GM21515 (cell line): Measurements from ENCODE around the gene TMEM120A.

Experiments
- ATAC-seq: cut with Tn5 transposase; IDR thresholded peaks from one replicate; pipeline ENCODE4 v1.9.1; 2021; ENCODE audit not compliant: unreplicated experiment

The TMEM120A gene

DNA sequence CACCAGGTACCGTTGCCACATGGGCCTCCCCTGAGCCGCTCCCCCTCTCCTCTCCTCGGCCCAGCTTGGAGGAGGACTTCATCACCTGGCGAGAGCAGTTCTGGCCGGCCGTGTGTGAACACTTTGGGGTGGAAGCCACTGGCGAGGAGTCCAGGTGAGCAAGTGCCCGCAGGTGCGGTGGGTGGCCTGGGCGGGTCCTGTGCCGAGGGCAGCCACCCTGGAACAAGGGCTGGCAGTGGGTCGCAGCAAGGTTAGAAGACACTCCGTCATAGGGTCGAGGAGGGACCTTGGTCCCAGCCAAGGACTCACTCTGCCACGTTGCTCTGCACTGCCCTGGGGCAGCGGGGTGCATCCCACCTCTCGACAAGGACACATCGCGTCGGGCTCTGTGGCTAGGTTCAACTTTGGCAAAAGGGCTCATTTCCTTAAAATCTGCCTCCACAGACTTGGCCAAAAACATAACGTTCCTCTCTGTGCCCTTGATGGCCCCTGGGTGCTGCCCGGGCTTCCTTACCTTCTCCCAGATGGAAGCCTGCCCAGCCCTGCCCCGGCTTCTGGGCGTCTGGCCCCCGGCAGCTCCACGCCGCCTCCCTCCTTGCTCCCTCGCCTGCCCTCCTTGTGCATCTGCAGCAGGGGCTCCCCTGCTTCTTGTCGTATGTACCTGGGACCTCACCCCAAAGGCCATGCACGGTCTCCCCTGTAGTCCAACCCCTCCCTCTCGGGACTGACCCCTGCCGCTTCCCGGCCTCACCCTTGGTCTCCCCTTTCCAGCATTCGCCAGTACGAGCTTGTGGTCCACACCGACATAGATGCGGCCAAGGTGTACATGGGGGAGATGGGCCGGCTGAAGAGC, 12.7 kb downstream of the TMEM120A start:
- no peak for ATAC-seq

DNA sequence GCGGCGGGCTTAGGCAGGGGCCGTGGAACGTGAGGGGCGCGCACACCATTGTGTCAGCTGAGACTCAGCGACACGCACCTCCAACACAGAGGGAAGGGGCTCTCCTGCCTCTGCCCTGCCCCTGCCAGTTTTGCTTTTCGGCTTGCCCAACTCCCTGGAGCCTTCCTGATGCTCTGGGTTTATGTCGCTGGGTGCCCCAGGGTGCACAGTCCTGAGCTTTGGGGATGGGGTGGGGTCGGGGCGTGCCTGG, 13.3 kb downstream of the TMEM120A start:
- ATAC-seq: no peak

DNA sequence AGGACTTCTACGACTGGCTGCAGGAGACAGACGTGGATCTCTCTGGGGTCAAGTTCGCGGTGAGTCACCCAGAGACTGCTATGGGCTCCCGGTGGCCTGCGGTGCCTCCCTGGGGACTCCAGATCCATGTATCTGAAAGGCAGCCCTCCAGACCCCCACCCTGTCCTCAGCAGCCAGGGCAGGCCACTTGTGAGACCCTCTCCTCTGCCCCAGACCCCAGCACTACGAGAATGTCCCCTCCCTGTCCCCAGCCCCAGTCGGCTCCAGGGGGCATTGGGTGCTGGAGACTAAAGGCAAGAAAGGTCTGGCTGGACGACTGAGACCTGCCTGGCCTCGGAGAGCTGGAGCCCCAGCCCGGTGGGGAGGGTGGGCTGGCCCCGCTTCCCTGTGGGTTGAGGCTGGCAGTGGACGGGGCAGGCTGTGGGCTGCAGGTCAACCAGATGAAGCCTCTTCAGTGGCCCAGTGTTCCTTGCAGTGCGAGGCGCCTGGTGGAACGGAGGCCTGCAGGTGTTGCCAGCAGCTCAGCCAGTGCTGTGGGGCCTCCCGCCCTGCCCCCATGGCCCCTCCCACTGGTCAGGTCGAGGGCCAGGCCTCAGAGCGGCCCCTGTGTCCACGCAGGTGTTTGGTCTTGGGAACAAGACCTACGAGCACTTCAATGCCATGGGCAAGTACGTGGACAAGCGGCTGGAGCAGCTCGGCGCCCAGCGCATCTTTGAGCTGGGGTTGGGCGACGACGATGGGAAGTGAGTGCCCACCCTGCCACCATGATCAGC, 13.8 kb downstream of the TMEM120A start:
- no peak for ATAC-seq

DNA sequence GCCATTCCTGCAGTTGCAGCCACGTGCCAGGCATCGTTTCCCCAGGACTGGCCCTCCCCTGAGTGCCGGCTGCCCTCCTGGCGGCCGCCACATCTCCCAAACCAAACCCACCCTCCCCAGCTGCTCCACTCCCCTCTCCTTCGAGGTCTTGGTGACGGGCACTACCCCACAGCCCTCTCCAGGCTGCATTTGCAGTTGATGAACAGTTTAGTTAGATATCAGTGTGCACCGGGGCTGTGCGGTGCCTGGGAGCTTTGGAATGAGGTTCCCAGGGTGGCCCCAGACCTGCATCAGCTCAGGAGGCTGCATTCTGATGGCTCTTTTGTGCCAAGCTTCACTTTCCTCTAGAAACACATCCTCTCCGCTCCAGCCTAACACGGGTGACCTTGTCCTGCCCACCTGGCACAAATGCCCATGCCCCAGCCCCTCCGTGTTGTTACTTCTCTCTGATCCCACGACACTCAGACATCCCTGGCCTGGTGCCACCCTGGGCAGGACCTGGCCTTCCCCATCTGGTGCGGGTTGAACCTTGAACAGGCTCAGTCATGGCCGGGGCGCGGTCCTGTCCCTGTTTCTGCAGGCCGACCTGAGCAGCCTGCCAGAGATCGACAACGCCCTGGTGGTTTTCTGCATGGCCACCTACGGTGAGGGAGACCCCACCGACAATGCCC, 14.5 kb downstream of the TMEM120A start:
- ATAC-seq: no peak

DNA sequence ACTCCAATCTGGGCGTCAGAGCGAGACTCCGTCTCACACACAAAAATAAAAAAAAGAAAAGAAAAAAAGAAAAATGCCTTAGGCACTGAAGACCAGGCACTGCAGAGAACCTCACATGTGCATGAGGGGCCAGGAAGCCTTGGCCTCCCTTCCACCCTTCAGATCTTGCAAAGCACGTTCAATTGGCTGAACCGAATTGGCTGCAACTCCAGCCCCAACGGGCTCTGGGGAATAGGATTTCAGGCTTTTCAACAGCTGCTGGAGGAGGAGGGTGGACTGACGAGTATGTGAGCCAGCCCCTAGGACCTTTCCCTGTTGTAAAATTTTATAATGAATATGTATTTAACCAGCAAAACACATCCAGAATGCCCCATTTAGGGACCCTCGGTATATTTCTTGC, 16.7 kb downstream of the TMEM120A start:
- ATAC-seq: no peak

DNA sequence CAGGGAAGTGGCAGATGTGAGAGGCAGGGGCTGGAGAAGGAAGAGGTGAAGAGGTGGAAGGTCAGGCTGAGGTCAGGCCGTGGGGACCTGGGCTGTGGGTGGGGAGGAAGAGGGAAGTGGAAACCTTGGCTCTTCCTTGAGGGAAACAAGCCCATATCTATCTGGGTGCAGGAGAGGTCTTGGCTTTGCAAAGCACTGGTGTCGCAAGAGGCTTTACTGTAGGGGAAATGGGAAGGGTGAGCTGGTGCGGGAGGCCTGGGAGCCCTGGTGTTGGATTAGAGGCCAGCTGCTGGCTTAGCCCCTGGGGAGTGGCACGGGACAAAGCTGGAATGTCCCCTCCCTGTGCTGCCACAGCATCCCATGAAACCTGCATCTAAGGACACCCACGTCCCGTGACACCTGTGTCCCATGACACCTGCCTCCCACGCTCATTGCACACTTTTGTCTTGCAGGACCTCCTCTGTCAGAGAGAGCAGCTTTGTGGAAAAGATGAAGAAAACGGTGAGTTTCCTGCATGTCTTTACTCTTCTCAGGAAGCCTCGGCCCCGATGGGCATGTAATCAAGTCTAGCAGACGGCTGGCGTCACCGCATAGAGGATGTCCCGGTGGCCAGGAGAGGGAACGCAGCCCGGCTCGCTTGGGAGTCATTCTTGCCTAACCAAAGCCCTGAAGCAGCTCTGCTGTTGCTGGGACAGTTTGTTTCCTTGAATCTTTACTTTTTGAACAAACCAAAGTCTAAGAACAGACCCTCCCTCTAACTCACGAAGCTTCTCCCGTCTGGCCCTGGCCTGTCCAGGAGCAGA, 22.2 kb downstream of the TMEM120A start:
- no peak for ATAC-seq

DNA sequence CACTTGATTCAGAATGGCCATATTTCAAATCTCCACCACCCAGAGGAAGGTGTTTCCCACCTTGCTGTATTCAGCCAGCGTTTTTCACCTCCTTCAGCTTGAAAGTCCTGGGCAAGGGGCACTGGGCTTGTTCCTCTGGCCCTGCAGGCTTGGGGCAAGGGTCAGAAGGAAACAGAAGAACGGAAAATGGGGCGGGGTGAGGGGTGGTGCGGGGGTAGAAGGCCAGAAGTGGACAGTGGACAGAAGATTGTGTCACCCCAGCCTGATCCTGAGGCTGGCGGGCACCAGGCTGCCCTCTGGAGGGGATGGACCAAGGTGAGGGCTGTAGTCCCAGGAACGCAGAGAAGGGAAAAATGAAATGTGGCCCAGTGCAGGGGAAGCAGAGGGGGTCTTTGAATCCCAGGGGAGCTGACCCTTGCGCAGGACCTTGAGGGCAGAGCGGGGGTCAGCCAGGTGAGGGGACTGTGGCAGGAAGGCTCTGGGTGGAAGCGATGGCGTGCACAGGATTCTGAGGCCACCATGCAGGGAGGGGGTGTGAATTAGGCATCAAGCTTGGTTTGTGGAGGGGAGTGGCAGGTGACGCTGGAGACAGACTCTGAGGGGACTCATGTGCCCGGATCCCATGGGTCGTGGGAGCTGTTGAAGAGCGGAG, 23.0 kb downstream of the TMEM120A start:
- no peak for ATAC-seq

DNA sequence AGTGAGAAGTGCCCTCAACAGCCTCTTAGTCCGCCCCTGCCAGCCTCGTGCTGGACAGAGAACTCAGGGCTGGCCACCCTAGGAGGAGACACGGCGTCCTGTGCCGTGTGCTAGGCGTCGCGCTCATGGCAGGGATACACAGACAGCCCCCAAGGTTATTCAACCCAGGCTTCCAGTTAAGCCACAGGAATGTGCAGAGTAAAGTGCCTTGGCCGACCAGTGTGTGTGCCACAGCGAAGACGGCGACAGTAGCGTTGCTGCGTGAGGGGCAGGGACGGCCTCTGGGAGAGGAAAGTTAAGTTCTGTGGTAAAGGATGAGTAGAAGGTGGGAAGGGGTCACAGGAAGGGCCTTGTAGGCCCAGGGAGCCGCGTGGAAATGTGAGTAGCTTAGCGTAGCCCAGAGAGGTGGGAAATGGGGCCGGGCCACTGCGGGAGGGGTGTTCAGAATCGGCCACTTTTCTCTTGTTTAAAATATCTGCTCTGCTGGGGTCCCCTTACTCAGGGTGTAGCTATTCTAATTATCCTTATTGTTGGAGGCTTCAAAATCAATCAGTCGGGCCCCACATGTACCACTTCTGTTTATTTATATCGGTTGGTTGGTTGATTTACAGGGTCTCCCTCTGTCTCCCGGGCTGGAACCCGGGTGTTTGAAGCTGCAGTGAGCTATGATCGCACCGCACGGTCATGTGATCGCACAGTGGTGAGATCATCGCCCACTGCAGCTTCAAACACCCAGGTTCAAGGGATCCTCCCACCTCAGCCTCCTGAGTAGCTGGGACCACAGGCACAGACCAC, 24.5 kb downstream of the TMEM120A start:
- no peak for ATAC-seq

DNA sequence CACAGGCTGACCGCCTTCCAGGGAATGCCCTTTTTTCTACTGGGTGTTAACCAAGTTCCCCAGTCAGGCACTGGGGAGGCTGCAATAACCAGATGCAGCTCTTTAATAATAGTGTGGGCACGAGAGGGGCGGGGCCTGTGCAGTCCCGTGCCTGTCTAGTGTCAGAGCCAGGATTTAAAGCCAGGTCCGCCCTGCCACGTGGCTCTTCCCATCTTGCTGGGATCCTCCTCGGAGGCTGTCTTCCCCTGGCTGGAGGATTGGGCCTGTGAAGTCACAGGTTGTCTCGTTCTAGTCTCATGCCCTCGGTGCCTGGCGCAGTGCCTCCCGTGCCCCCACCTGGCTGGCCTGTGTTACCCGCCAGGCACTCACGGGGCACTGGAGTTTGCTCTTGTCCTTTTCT, 25.2 kb downstream of the TMEM120A start:
- no peak for ATAC-seq

DNA sequence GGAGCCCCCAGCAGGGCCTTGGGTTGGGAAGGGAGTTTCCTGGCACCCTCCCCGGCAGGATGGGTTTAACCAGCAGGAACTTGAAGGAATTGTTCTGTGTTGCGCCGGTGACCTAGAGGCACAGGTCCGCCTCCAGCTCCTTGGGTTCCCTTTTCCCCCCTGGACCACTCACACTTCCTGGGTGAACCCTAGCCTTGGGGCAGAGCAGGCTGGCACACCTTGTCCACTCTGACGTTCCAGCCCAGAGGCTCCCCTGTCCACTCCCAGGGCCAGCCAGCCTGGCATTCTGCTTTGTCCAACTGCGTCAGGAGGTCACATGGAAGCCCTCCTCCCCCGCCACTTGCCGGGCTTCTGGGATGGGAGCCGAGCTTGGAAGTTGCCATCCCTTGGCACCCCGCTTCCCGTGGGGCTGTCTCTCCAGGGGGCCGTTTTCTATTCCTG, 25.8 kb downstream of the TMEM120A start:
- ATAC-seq: no peak

DNA sequence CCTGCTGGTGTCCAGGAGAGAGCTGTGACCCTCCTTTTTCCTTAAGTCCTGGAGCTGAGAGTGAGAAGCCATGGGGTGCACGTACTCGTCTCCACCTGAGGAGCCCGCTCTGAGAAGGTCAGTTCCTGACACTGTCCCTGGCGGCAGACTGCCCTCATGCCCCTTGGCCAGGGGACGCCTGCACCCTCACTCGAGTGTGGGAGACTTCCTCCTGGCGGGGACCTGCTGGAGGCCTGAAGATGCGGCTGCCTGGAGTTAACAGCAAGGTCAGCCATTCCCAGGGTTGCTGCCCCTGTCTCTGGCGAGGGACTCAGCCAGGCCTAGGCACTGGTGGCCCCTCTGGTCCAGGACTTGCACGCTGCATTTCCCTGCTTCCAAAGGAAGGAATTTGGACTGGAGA, 26.4 kb downstream of the TMEM120A start:
- ATAC-seq: no peak

DNA sequence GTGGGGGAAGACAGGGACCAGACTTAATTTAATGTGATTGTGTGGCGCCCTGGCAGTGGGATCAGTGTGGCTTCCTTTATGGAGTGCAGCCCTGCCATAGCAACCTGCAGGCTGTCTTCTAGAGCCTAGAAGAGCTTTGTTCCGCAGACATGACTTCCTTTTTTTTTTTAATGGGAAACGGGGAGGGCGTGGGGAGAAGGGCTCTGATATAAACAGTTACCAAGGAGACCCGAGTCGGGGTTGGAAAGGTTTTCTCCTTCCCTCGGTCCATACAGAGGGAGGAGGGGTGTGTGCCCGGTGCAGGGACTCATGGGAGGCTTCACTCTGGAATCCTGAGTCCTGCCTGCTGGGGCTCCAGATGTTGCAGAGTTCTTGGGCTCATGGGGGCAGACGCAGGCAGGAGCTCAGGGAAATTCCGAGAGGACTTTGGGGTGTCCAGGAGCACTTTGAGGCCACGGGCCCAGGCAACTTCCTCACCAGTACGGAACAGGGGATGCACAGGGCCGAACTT, 26.9 kb downstream of the TMEM120A start:
- no peak for ATAC-seq

DNA sequence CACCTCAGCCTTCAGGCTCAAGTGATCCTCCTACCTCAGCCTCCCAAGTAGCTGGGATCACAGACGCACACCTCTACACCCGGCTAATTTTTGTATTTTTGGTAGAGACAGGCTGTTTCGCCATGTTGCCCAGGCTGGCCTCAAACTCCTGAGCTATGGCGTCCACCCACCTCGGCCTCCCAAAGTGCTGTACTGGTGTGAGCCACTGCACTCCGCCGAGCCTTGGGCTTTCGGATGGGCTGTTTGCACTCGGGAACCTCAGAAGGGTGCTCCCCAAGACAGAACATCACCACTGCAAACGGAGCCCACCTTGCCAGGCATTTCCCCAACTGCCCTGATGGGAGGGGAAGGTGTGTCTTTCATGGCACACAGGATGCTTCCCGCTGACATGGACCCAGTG, 27.3 kb downstream of the TMEM120A start:
- ATAC-seq: no peak

DNA sequence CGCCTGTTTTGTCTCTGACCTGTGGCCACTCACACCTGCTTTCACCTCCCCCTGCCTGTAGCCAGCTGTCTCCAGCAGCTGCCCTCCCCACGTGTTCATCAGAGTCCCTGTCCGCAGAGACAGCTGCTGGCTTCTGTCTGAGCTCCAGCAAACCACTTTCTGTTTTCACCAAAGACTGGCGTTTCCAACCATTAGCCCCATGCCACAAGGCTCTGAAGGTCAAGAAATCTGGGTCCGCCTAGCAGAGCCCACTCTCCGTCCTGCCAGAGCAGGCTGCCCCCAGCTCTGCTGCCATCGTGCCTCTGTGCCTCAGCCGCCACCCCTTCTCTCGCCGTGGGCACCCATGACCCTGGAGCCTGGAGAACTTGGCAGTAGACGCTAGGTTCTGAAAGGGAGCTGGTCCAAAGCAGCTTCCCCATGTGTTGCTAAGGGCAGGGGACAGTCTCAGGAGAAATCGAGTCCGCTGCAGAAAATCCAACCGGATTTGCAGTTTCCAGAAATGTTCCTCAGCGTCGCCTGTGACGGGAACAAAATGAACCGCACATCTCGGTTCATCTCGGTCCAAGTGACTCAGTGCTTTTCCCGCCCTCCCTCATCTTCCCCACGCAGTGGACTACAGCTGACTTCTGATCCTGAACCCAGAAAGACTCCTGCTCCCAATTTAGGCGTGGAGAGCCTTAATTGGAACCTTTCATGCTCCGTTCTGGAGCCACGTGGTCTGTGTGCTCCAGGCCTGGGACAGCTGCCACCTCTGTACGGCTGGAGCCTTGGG, 28.0 kb downstream of the TMEM120A start:
- ATAC-seq: no peak

DNA sequence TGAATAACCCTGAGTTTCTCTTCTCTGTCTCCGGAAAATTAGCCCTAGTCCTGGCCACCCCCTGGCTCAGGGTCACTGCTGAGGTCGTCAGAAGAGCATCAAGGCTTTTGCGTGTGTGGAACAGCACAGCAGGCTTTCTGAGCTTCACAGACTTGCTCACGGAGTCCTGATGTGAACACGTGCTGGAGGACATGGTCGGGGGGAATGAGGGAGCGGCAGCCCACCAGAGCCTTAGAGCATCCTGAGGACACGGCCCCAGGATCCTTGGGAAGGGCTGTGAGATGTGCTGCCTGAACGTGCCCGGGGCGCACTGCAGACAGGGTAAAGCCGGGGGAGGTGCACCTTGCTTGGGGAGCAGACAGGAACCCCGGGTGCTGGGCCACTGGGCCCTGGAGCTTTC, 28.8 kb downstream of the TMEM120A start:
- no peak for ATAC-seq

DNA sequence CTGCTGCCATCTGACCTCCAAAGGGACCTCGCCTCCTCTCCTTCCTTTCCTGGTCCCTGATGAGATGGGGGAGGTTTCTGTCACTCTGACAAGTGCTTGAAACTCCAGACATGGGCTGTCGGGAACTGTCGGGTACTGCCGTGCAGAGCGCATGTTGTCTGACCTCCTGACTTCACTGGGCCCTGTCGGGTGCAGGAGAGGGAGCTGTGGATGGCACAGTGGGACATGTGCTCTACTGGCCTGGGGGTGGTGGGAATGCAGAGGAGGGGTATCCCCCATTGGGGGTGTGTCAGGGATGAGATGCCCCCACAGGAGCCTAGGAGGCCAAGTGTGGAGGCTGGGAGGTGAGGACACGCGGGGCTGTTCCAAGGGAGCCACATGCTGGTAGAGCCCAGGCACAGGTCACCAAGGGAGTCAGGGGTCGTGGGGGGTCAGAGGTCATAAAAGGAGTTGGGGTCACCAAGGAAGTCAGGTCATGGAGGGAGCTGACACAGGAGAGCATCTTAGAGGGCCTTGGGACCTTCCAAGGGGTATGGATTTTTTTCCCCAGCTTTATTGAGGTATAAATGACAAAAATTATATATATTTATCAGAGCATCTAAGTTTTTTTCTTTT, 30.9 kb downstream of the TMEM120A start:
- no peak for ATAC-seq

DNA sequence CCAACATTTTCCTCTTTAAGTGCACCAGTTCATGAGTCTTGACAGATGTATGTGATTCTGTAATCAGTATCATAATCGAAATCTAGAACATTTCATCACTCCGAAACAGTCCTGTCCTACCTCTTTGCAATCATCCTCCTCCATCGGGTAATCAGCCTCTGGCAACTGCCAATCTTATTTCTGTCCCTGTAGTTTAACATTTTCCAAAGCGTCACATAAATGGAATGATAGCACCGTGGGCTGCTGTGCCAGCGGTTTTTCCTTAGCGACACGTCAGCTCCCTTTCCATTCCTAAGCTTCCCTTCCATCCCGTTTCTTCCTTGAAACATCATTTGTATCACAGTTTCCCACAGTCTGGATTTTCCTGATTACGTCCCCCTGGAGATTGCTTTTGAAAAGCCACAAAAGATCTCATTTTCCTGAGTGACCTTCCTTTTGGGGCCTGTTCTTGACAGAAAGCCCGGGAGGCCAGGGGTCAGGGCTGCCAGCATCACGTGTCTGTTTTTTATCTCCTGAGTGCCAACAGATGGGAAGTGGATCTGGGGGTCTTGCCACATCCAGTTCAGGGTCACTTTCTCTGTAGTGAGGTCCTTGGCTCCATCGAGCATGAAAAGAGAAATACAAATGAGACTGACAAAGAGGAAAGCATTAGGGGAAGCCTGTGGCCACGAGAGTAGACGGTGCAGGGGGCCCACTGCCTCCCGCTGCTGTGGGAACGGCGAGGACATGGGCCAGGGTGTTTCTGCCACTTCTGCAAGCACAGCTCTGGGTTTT, 31.6 kb downstream of the TMEM120A start:
- no peak for ATAC-seq

DNA sequence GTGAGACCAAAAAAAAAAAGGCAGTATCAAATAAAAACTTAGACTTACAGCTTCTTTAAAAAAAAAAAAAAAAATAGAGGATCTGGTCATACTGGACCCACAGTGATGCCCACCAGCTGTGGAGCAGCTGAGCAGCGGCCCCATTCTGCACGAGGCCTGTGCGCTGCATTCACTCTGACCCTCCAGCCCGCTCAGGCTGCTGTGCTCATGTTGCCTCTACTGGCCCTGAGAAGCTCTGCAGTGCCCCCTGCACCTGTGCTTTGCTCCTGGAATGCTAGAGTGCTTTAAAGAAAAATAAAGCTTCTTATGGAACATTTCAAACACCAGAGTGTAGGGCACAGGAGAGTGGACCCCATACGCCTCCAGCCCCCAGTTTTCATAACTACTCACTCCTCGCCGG, 33.2 kb downstream of the TMEM120A start:
- no peak for ATAC-seq
